ENCODE data around the gene KRTAP5-1.

GRCh38 chr11:1561266-1561665, 23.8 kb downstream of the KRTAP5-1 start:
- no peak for TF ChIP-seq CTCF (IDR thresholded peaks at IDR 0.05)
- TF ChIP-seq POLR2AphosphoS5 (IDR thresholded peaks at IDR 0.05), result no peak
- no peak for TF ChIP-seq POLR2A (IDR thresholded peaks at IDR 0.05)

Data from prostate gland (tissue), 2 donors.